SU-DHL-6 (cell line): Measurements from ENCODE around the gene MED31.

Source experiments
- EZH2phosphoT487 ChIP-seq: fragments of 200-600 bp; sonication (generic), shearing (Covaris generic); conservative IDR thresholded peaks from 2 replicates; pipeline ENCODE4 v1.6.1; 2018; ENCODE audit warnings: mild to moderate bottlenecking, antibody characterized with exemption, low read length, moderate library complexity, mixed read lengths
- TF ChIP-seq, protein P1 (sequence below): fragments of 200-600 bp; sonication (generic); IDR thresholded peaks from one replicate; pipeline ENCODE4 v1.5.1; 2017; ENCODE audit warnings: antibody characterized with exemption, mild to moderate bottlenecking, low read length, moderate library complexity; ENCODE audit not compliant: insufficient read depth, poor library complexity, severe bottlenecking

DNA sequence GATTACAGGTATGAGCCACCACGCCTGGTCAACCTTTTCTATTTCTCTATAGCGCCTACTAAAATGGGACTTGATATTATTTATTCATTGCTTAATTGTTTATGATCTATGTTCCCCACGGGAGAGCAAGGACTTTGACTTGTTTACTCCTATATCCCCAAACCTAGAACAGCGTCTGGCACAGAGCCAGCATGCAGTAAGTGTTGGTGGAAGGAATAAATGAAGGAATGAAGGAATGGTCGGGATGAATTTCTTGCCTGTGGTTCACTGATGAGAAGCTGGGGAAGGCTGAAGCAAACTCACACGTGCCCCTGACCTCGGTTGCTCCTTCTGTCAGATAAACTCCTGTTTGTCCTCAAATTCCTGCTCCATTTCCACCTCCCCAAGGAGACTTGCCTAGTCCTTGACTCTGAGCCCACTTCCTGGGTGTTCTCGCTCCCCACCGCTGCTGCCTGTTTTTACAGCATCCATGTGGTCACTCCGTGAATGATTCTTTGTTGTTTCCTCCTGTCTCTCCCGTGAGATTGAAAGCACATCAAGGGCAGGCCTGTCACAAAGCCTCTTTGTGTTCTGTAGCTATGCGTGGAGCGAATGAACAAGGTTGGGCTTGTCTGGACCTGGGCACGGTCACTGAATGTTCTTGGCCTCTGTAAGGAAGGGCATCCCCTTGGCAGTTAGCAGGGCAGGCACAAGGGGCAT, 17.5 kb upstream of the MED31 start:
- TF ChIP-seq, protein P1, sequence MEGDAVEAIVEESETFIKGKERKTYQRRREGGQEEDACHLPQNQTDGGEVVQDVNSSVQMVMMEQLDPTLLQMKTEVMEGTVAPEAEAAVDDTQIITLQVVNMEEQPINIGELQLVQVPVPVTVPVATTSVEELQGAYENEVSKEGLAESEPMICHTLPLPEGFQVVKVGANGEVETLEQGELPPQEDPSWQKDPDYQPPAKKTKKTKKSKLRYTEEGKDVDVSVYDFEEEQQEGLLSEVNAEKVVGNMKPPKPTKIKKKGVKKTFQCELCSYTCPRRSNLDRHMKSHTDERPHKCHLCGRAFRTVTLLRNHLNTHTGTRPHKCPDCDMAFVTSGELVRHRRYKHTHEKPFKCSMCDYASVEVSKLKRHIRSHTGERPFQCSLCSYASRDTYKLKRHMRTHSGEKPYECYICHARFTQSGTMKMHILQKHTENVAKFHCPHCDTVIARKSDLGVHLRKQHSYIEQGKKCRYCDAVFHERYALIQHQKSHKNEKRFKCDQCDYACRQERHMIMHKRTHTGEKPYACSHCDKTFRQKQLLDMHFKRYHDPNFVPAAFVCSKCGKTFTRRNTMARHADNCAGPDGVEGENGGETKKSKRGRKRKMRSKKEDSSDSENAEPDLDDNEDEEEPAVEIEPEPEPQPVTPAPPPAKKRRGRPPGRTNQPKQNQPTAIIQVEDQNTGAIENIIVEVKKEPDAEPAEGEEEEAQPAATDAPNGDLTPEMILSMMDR = no peak
- TF ChIP-seq EZH2phosphoT487 = no peak
